PC-3 (cell line): Measurements from ENCODE around the gene HABP4. TPM values are rescaled to one million over a fixed set of nuclear protein-coding genes. Genes with fewer than 3 reads are reported as not detected.

Experiments used
- ATAC-seq: fragments of 200-7000 bp; cut with Tn5 transposase; 2 replicates; pipeline ENCODE4 v1.9.1; 2020; ENCODE audit warnings: mild to moderate bottlenecking, moderate library complexity
- BruUV-seq: library from RNA; stranded (reverse); fragments of 400-500 nt; replicated peaks from 2 replicates; lab custom pipeline; 2021; lab: Mats Ljungman, UMichigan
- CTCF ChIA-PET: fragments of 300-600 bp; sonication (Branson Sonifier 250); formaldehyde crosslinking; loops from one replicate; lab custom pipeline; 2022; ENCODE audit warnings: antibody characterized with exemption; lab: Charles Lee
- POLR2A ChIA-PET: fragments of 300-600 bp; sonication (Branson Sonifier 250); formaldehyde crosslinking; loops from one replicate; lab custom pipeline; 2022; ENCODE audit warnings: antibody characterized with exemption; ENCODE audit not compliant: unreplicated experiment; lab: Charles Lee
- DNase-seq: peaks from one replicate; pipeline ENCODE4 v3.0.0-alpha.2; 2015
- H2AFZ ChIP-seq: fragments of 300-600 bp; sonication (generic); 2 replicates; pipeline ENCODE4 v1.6.0; 2016; ENCODE audit warnings: antibody characterized with exemption, low read length
- H3F3A ChIP-seq: fragments of 300-600 bp; sonication (generic); one replicate; pipeline ENCODE4 v1.6.0; 2017; ENCODE audit warnings: antibody characterized with exemption, low read length, control low read depth, mild to moderate bottlenecking; ENCODE audit not compliant: unreplicated experiment
- H3K27ac ChIP-seq: fragments of 300-600 bp; sonication (generic); 2 replicates; pipeline ENCODE4 v1.5.1; 2016; ENCODE audit warnings: mild to moderate bottlenecking, low read length
- H3K27me3 ChIP-seq: fragments of 300-600 bp; sonication (generic); 2 replicates; pipeline ENCODE4 v1.6.1; 2016; ENCODE audit warnings: low read length, mixed read lengths
- H3K36me3 ChIP-seq: fragments of 300-600 bp; sonication (generic); 2 replicates; pipeline ENCODE4 v1.6.1; 2016; ENCODE audit warnings: low read depth, mixed run types, low read length, mixed read lengths
- H3K4me1 ChIP-seq: fragments of 300-600 bp; sonication (generic); 2 replicates; pipeline ENCODE4 v1.5.1; 2016; ENCODE audit warnings: low read length; ENCODE audit not compliant: insufficient read depth
- H3K4me2 ChIP-seq: fragments of 300-600 bp; sonication (generic); 2 replicates; pipeline ENCODE4 v1.6.0; 2016; ENCODE audit warnings: low read length
- H3K4me3 ChIP-seq: fragments of 300-600 bp; sonication (generic); 2 replicates; pipeline ENCODE4 v1.5.1; 2016; ENCODE audit warnings: mild to moderate bottlenecking, low read length, mixed read lengths
- H3K79me2 ChIP-seq: fragments of 300-600 bp; sonication (generic); 2 replicates; pipeline ENCODE4 v1.6.1; 2017; ENCODE audit warnings: low read length, mixed read lengths
- H3K9ac ChIP-seq: fragments of 300-600 bp; sonication (generic); 2 replicates; pipeline ENCODE4 v1.6.0; 2016; ENCODE audit warnings: mild to moderate bottlenecking, low read length
- H3K9me2 ChIP-seq: fragments of 300-600 bp; sonication (generic); replicated peaks from 2 replicates; pipeline ENCODE4 v1.6.1; 2016; ENCODE audit warnings: mixed run types, low read length, mixed read lengths
- H3K9me3 ChIP-seq: fragments of 300-600 bp; sonication (generic); 2 replicates; pipeline ENCODE4 v1.6.1; 2016; ENCODE audit warnings: low read length, mixed read lengths
- H4K20me1 ChIP-seq: fragments of 300-600 bp; sonication (generic); 2 replicates; pipeline ENCODE4 v1.6.1; 2016; ENCODE audit warnings: low read length, mixed read lengths
- CTCF ChIP-seq: fragments of 300-600 bp; sonication (generic); conservative IDR thresholded peaks from 2 replicates; pipeline ENCODE4 v1.5.1; 2017; ENCODE audit warnings: antibody characterized with exemption, low read depth, mild to moderate bottlenecking, low read length
- EZH2 ChIP-seq: fragments of 300-600 bp; sonication (generic); IDR thresholded peaks from one replicate; pipeline ENCODE4 v1.6.1; 2017; ENCODE audit warnings: antibody characterized with exemption, mild to moderate bottlenecking, low read length; ENCODE audit not compliant: unreplicated experiment
- EZH2phosphoT487 ChIP-seq: fragments of 300-600 bp; sonication (generic); IDR thresholded peaks from 2 replicates; pipeline ENCODE4 v1.6.1; 2018; ENCODE audit warnings: mild to moderate bottlenecking, antibody characterized with exemption, low read length, borderline replicate concordance
- intact Hi-C: fragments of 100-400 bp; cut with micrococcal nuclease; formaldehyde crosslinking; loops from 2 replicates; pipeline ENCODE4 v1.9.0; 2023
- total RNA-seq: library from RNA; depleted of rRNA; stranded (reverse); fragments of >200 nt; gene quantifications from 2 replicates; pipeline ENCODE4 v1.2.3, GENCODE V29; 2014

HABP4 gene
- total RNA-seq, 1 experiment from 2014 or later: 6.6 TPM

DNA sequence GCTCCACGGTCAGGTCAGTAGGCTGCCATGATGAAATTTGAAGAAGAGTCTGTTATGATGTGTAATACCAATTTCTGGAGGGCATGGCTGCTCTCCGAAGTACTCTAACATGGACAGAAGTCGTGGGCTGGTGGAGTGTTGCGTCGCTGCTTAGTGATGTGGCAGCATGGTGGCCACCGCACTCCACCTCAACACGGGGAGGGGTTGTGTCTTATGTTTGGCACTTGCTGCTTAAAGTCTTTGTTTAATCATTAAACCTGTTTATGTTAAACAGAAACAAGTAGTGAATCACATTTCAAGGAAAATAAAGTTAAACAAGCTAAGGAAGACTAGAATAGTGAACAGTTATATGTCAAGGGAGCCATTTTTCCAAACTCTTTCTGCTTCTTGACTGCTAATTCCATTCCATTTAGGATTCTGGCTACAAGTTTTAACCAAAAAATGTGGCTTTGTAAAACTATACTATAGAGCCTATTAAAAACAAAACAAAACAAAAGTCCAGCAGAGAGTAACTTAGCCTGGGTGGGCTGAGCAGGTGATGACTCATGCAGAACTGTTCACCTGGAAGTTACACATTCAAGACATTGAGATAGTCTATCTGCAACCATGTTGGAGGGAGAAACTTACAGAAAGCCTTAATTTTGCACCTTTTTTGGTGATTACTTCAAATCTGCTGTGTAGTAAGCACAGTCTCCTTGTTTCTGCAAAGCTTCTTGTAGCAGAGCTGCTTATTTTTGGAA, 9.5 kb downstream of the HABP4 start:
- TF ChIP-seq EZH2phosphoT487: no peak
- TF ChIP-seq CTCF: no peak
- TF ChIP-seq EZH2: no peak
- no TSS peak for BruUV-seq

DNA sequence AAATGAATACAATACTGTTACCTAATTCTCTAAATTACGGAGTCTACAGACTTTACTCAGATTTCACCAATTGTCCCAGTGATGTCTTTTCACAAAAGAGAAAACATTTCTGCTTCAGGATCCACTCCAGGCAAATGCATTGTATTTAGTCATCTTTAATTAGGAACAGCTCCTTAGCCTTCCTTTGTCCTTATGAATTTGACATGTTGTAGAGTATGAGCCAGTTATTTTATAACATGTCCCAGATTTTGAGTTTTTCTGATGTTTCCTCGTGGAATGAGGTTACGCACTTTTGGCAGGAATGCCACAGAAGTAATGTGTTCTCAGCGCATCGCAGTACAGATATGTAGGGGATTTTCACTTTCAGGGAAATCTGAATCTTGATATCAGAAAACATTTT, 10.5 kb downstream of the HABP4 start:
- Histone ChIP-seq H3K4me2 (no peak overlapping the region), H3K9ac (no peak overlapping the region), H3K4me3 (no peak overlapping the region), H3K36me3 (no peaks in the 10 kb centered on the region; the same call in 1 of the 2 replicates), H2AFZ (no peak overlapping the region), H3K79me2 (no peaks in the 10 kb centered on the region), H3K4me1 (peaks cover 7% of the 10 kb centered on the region; the same call in 1 of the 2 replicates), H3K9me3 (no peaks in the 10 kb centered on the region), H3K9me2 (no peaks in the 10 kb centered on the region), H4K20me1 (no peaks in the 10 kb centered on the region), H3K27ac (no peak overlapping the region), H3F3A (no peaks in the 10 kb centered on the region), H3K27me3 (no peaks in the 10 kb centered on the region)
- BruUV-seq: no TSS peak
- ChIA-PET POLR2A (no interaction called here), CTCF (no interaction called here)
- intact Hi-C loops: no loop called here
- DNase-seq (no peak), ATAC-seq (no peak)
- TF ChIP-seq CTCF (no peak), EZH2 (no peak), EZH2phosphoT487 (no peak)

More for the DNA sequence above, 9.5 kb downstream of the HABP4 start:
- ChIA-PET CTCF (no interaction called here), POLR2A (no interaction called here)
- Histone ChIP-seq H3K4me1 (peaks cover 7% of the 10 kb centered on the region; the same call in 1 of the 2 replicates), H3K4me2 (no peak overlapping the region), H4K20me1 (no peaks in the 10 kb centered on the region), H3K27me3 (no peaks in the 10 kb centered on the region), H3K9me3 (no peaks in the 10 kb centered on the region), H3K79me2 (no peaks in the 10 kb centered on the region), H3K9me2 (no peaks in the 10 kb centered on the region), H3K4me3 (no peak overlapping the region), H3K36me3 (no peaks in the 10 kb centered on the region; the same call in 1 of the 2 replicates), H3F3A (no peaks in the 10 kb centered on the region), H3K27ac (no peak overlapping the region), H3K9ac (no peak overlapping the region), H2AFZ (no peak overlapping the region)
- DNase-seq (peak; percentile 19), ATAC-seq (peak; percentile 58)
- intact Hi-C loops: no loop called here

GRCh38 chr9:96460882-96461281, 10.9 kb downstream of the HABP4 start:
- Histone ChIP-seq H3K27me3 (no peaks in the 10 kb centered on the region), H3K9me2 (no peaks in the 10 kb centered on the region), H4K20me1 (no peaks in the 10 kb centered on the region), H3K36me3 (no peaks in the 10 kb centered on the region; the same call in 1 of the 2 replicates), H3K9me3 (no peaks in the 10 kb centered on the region), H3K4me3 (no peak overlapping the region), H2AFZ (no peak overlapping the region), H3K79me2 (no peaks in the 10 kb centered on the region), H3F3A (no peaks in the 10 kb centered on the region), H3K4me2 (no peak overlapping the region), H3K4me1 (peaks cover 7% of the 10 kb centered on the region; the same call in 1 of the 2 replicates), H3K27ac (no peak overlapping the region), H3K9ac (no peak overlapping the region)
- ChIA-PET CTCF (no interaction called here), POLR2A (no interaction called here)
- BruUV-seq: no TSS peak
- ATAC-seq (no peak), DNase-seq (no peak)
- intact Hi-C loops: no loop called here
- TF ChIP-seq CTCF: no peak
